Measurements from ENCODE around the gene GTF2F1. TPM values are rescaled to one million over a fixed set of nuclear protein-coding genes. Genes with fewer than 3 reads are reported as not detected.
"Not testable (repeated sequence)": the region's sequence is repeated elsewhere in the genome, so short reads cannot be mapped to it uniquely, and the experiment has no call there.

Gene GTF2F1
- total RNA-seq, 2 experiments from 2014 or later, result 50.4 to 59.6 TPM

- Mint-ChIP-seq H3K4me3 (no peak overlapping the region), H3K9me3 (no peaks in the 10 kb centered on the region), H3K27ac (no peak overlapping the region), H3K4me1 (ENCODE audit: low read depth) (no peaks in the 10 kb centered on the region), H3K36me3 (ENCODE audit: low read depth) (peaks cover 5% of the 10 kb centered on the region), H3K27me3 (no peaks in the 10 kb centered on the region)
- intact Hi-C loops (cut with micrococcal nuclease), result no loop called here
- CTCF ChIA-PET, result interaction anchor here (1.0 kb wide), 1 partner anchor 100 kb away, joined by 3 read pairs; no protein-coding TSS in a partner anchor
- ATAC-seq (no peak), DNase-seq (no peak)
- TF ChIP-seq CTCF (IDR thresholded peaks at IDR 0.05), result peak; percentile 33
- POLR2A ChIA-PET, result interaction anchor here (0.6 kb wide), 1 partner anchor 20 kb away, joined by 3 read pairs; no protein-coding TSS in a partner anchor
These were observed 38.8 kb downstream of the GTF2F1 start for GRCh38 chr19:6354098-6354674.

DNA sequence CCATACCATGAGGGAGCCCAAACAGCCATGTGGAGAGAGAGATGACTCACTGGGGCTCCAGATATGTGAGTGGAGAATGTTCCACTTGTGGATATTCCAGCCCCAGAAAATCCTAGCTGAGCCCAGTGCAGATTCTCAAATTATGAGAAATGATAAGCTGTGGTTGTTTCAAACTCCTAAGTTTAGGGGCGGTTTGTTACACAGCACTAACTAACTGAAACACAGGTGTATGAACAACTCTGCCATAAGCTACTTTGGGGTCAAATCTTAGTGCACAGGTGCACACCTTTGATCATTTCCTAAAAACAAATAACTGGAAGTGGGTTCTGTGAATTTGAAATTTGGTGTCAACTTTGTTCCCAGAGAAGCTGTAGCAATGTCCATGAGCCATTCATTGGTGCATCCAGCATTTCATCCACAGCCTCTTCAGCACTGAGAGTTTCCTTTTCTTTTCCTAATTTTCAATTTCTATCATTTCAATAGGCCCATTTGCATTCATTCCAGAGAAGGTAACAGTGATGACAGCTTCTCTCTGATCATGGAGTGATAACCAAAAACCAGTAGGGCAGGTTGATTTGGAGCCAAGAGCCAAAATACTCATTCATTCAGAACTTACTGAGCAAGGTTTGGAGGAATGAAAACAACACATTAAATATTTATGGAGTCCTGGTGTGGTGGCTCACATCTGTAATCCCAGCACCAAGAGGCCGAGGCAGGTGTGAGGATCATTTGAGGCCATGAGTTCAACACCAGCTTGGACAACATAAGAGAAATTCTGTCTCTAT, 40.4 kb downstream of the GTF2F1 start:
- H3K27ac Mint-ChIP-seq, result no peak overlapping the region
- H3K36me3 Mint-ChIP-seq (ENCODE audit: low read depth), result peaks cover 5% of the 10 kb centered on the region
- no peaks in the 10 kb centered on the region for H3K27me3 Mint-ChIP-seq
- no peaks in the 10 kb centered on the region for H3K9me3 Mint-ChIP-seq
- no peak overlapping the region for H3K4me3 Mint-ChIP-seq
- intact Hi-C loops (cut with micrococcal nuclease), result no loop called here
- no peaks in the 10 kb centered on the region for H3K4me1 Mint-ChIP-seq (ENCODE audit: low read depth)
- no peak for TF ChIP-seq CTCF (IDR thresholded peaks at IDR 0.05)
- CTCF ChIA-PET, result no interaction called here
- no peak for ATAC-seq
- no peak for DNase-seq
- POLR2A ChIA-PET, result interaction anchor here (1.2 kb wide), 1 partner anchor 9 kb away, joined by 3 read pairs; the partner anchor contains the start of gene CLPP

DNA sequence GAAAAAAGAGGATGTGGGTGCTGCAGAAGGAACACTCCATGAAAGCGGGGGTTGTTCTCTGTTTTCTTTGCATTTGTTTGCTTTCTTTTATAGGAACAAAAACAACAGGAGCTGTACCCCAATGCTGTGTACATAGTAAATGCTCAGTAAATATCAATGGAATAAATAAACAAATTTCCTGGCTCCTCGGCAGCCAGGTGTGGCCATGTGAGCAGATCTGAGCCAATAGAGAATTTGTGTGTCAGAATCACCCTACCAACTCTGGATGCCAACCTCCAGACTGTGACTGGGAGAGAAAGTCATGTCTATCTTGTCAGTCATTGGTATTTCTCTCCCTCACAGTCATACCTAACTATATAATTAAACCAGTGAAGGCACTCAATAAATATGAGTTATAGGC, 42.3 kb downstream of the GTF2F1 start:
- Mint-ChIP-seq H3K27me3 (no peaks in the 10 kb centered on the region), H3K36me3 (ENCODE audit: low read depth) (peaks cover 5% of the 10 kb centered on the region)
- TF ChIP-seq CTCF (IDR thresholded peaks at IDR 0.05), result no peak

GRCh38 chr19:6349271-6349670, 43.7 kb downstream of the GTF2F1 start:
- H3K9me3 Mint-ChIP-seq; H3K36me3 Mint-ChIP-seq (ENCODE audit: low read depth); POLR2A ChIA-PET; intact Hi-C loops (cut with micrococcal nuclease); H3K4me1 Mint-ChIP-seq (ENCODE audit: low read depth); CTCF ChIA-PET; H3K27me3 Mint-ChIP-seq; H3K4me3 Mint-ChIP-seq; ATAC-seq; H3K27ac Mint-ChIP-seq; DNase-seq: not testable (repeated sequence)

More for the DNA sequence above, 42.3 kb downstream of the GTF2F1 start:
- ATAC-seq, result no peak
- ChIA-PET POLR2A (no interaction called here), CTCF (no interaction called here)
- Mint-ChIP-seq H3K4me3 (no peak overlapping the region), H3K4me1 (ENCODE audit: low read depth) (no peaks in the 10 kb centered on the region), H3K9me3 (no peaks in the 10 kb centered on the region), H3K27ac (no peak overlapping the region)
- DNase-seq, result no peak
- intact Hi-C loops (cut with micrococcal nuclease), result no loop called here

DNA sequence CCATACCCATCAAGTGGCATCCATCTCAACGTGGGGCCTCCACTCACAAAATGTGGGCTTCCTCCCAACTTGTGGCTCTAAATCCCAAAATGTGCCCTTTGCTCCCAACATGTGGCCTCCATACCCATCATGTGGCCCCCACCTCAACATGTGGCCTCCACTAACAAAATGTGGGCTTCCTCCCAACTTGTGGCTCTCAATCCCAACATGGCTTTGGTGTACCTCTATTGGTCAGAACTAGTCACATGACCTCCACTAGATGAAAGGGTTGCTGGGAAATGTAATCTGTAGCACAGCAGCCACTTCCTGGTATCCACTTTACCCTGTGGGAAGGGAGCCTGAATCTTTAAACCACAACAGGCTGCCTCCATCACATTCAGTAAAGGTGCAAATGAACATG, 49.5 kb downstream of the GTF2F1 start:
- intact Hi-C loops (cut with micrococcal nuclease), result no loop called here
- H3K4me3 Mint-ChIP-seq, result no peak overlapping the region
- peaks cover 10% of the 10 kb centered on the region for H3K4me1 Mint-ChIP-seq (ENCODE audit: low read depth)
- DNase-seq (no peak), ATAC-seq (peak; percentile 51)
- H3K9me3 Mint-ChIP-seq, result peaks cover 4% of the 10 kb centered on the region
- CTCF ChIA-PET, result no interaction called here
- no peaks in the 10 kb centered on the region for H3K27me3 Mint-ChIP-seq
- H3K27ac Mint-ChIP-seq, result no peak overlapping the region
- POLR2A ChIA-PET, result no interaction called here
- no peak for TF ChIP-seq CTCF (IDR thresholded peaks at IDR 0.05)
- peaks cover 7% of the 10 kb centered on the region for H3K36me3 Mint-ChIP-seq (ENCODE audit: low read depth)
